RWPE2 (cell line): ENCODE results near the gene LRMDA.
A peak's percentile ranks its signal among the peaks of the same experiment; 100 is the strongest.

Source experiments
- ATAC-seq: fragments of 200-7000 bp; cut with Tn5 transposase; 3 replicates; pipeline ENCODE4 v1.9.1; 2021; ENCODE audit warnings: low read depth
- DNase-seq: peaks from one replicate; pipeline ENCODE4 v3.0.0-alpha.2; 2020; ENCODE audit warnings: low spot score
- H3K27ac ChIP-seq: fragments of 450-650 bp; 2 replicates; pipeline ENCODE4 v1.5.1; 2017; ENCODE audit warnings: mild to moderate bottlenecking; ENCODE audit not compliant: poor library complexity, severe bottlenecking
- H3K27me3 ChIP-seq: fragments of 250-450 bp; sonication (Bioruptor Pico); 2 replicates; pipeline ENCODE4 v1.5.1; 2021; ENCODE audit warnings: mild to moderate bottlenecking, moderate library complexity; ENCODE audit not compliant: insufficient read depth, poor library complexity, severe bottlenecking
- H3K36me3 ChIP-seq: fragments of 250-450 bp; sonication (Bioruptor Pico); 2 replicates; pipeline ENCODE4 v1.5.1; 2020; ENCODE audit warnings: low read depth, mild to moderate bottlenecking, moderate library complexity
- H3K4me1 ChIP-seq: fragments of 250-450 bp; sonication (Bioruptor Pico); 2 replicates; pipeline ENCODE4 v1.5.1; 2021; ENCODE audit warnings: mild to moderate bottlenecking, moderate library complexity; ENCODE audit not compliant: insufficient read depth, poor library complexity, severe bottlenecking
- H3K4me3 ChIP-seq: fragments of 250-450 bp; sonication (Bioruptor Pico); 2 replicates; pipeline ENCODE4 v1.5.1; 2021; ENCODE audit warnings: mild to moderate bottlenecking, moderate library complexity; ENCODE audit not compliant: severe bottlenecking
- H3K9me3 ChIP-seq: fragments of 250-450 bp; sonication (Bioruptor Pico); 2 replicates; pipeline ENCODE4 v1.5.1; 2021; ENCODE audit warnings: mild to moderate bottlenecking, moderate library complexity; ENCODE audit not compliant: severe bottlenecking
- TF ChIP-seq, protein P1 (sequence below): fragments of 450-650 bp; IDR thresholded peaks from one replicate; pipeline ENCODE4 v1.5.1; 2017; ENCODE audit warnings: mild to moderate bottlenecking, moderate library complexity; ENCODE audit not compliant: poor library complexity, severe bottlenecking

The LRMDA gene

DNA sequence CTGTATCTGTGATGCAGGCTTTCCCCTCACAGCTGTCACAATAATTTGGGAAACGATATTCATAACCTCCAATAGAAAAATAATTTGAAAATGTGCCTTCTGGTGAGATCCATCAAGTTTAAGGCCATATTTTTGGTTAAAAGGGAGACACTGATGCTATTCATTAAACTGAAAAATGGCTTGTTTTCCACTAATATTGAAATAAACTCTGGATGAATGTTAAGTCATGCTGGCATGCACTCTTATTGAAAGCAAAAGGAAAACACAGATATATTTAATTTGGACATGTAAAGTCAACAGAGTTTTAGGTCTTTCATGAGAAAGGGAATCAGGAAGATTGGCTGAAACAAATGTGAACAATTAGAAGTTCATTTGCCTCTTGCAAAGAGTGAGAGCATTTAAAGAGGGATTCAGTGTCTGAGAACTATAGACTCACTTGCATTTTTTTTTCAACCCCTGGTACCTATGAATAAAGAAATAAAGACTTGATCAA, 879.2 kb downstream of the LRMDA start:
- Histone ChIP-seq H3K27me3 (no peaks in the 10 kb centered on the region), H3K36me3 (no peaks in the 10 kb centered on the region), H3K4me1 (no peaks in the 10 kb centered on the region), H3K27ac (no peak overlapping the region), H3K9me3 (no peaks in the 10 kb centered on the region), H3K4me3 (no peak overlapping the region)
- DNase-seq = no peak
- TF ChIP-seq, protein P1, sequence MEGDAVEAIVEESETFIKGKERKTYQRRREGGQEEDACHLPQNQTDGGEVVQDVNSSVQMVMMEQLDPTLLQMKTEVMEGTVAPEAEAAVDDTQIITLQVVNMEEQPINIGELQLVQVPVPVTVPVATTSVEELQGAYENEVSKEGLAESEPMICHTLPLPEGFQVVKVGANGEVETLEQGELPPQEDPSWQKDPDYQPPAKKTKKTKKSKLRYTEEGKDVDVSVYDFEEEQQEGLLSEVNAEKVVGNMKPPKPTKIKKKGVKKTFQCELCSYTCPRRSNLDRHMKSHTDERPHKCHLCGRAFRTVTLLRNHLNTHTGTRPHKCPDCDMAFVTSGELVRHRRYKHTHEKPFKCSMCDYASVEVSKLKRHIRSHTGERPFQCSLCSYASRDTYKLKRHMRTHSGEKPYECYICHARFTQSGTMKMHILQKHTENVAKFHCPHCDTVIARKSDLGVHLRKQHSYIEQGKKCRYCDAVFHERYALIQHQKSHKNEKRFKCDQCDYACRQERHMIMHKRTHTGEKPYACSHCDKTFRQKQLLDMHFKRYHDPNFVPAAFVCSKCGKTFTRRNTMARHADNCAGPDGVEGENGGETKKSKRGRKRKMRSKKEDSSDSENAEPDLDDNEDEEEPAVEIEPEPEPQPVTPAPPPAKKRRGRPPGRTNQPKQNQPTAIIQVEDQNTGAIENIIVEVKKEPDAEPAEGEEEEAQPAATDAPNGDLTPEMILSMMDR = no peak
- ATAC-seq = no peak

DNA sequence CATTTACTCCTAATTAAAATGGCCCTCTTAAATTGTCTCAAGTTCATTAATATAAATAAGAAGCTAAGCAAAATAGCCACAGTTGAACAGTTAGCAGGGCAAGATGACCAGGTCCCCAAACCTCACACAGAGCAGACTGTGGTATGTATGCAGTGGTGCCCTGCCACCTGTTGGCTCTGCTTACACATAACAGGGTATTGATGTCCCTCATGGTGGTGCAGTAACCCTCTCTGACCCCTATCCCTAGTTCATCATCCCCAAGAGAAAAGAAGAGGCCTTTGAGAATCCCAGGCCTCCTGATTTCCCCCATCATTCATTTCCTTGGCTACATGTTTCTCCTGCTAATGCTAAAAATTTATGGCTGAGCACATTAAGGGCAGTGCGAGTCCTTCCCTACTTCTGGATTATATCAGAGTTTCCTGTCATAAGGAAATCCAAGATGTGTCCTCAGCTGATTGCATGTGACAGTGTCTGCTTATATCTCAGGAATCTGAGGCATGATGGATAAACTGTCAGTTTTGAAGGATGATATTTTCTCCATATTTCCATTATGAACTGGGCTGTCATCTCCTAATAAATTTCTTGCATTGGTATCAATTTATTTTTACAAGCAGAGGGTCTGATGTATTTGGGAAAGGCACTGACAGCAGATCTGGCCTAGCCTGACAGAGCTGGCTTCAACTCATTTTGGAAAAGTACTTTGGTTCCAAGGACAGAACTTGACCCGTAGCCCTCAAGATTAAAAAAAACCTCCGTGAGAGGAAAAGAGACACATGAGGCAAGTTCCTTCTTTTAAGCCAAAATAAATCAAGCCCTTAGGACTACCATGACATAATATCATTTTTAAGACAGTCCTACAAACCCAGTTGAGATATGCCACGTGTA, 880.6 kb downstream of the LRMDA start:
- Histone ChIP-seq H3K4me1 (no peaks in the 10 kb centered on the region), H3K36me3 (no peaks in the 10 kb centered on the region), H3K4me3 (no peak overlapping the region), H3K27ac (no peak overlapping the region), H3K9me3 (no peaks in the 10 kb centered on the region), H3K27me3 (no peaks in the 10 kb centered on the region)
- DNase-seq (no peak), ATAC-seq (peak; percentile 94; the same call in 2 of the 3 replicates)
- TF ChIP-seq, protein P1 = peak; percentile 71

DNA sequence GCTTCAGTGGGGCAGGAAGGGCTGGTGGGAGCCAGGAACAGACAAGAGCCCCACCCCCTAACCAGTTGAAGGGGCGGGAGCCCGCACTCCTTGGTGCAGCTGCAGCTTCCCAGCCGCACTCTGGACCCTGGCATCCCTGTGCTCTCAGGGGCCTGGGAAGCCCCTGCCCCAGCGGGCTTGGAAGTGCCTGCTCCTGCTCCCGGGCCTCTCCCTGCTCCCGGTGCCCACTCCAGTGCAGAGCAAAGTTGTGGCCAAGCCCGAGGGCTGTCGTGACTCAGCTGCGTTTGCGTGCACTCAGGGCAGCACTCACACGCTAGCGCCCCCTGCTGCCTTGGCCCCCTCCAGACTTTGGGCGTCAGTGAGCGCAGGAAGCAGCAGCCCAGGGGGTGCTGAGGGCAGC, 883.8 kb downstream of the LRMDA start:
- no peak for ATAC-seq
- H3K27me3 ChIP-seq = no peaks in the 10 kb centered on the region
- no peak overlapping the region for H3K27ac ChIP-seq
- H3K4me1 ChIP-seq = no peaks in the 10 kb centered on the region
- no peaks in the 10 kb centered on the region for H3K36me3 ChIP-seq
- no peak overlapping the region for H3K4me3 ChIP-seq
- no peaks in the 10 kb centered on the region for H3K9me3 ChIP-seq
- no peak for DNase-seq
- TF ChIP-seq, protein P1 = no peak

DNA sequence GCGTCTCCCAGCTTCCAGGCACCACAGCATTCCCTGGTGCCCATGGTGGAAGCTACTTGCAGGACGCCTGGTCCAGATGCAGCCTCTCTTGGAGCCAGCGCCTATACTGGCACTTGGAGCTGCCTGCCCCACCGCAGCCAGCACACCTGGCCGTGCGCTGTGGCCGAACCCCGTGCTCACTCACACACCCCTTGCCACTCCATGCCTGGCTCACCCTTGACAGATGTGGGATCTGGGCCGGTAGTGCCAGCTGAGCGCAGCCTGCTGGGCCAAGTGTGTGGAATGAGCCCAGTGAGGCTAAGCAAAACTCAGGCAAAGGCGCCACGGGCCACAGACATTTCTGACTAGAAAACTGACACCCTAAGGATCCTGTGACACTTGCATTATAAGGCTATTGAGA, 884.8 kb downstream of the LRMDA start:
- Histone ChIP-seq H3K9me3 (no peaks in the 10 kb centered on the region), H3K27ac (no peak overlapping the region), H3K4me1 (no peaks in the 10 kb centered on the region), H3K4me3 (no peak overlapping the region), H3K36me3 (no peaks in the 10 kb centered on the region), H3K27me3 (no peaks in the 10 kb centered on the region)
- TF ChIP-seq, protein P1 = no peak
- no peak for DNase-seq
- no peak for ATAC-seq

DNA sequence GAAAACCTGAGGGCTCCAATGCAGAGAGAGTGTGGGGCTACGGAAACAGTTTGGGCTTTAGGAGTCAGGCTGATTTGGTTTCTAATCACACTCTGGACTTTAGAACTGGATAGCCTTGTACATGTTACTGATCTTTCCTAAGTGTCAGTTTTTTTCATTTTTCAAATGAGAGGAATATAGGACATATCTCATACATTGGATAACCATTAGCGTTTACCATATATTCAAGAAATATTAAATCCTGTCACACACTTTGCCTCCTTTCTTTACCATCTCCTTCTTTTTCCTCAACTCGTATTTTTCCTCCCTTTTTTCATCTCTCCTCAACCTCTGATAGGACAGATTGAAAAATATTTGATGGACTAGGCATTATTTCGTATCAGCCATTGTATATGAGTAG, 885.7 kb downstream of the LRMDA start:
- TF ChIP-seq, protein P1 = no peak
- ATAC-seq (no peak), DNase-seq (no peak)
- H3K4me3 ChIP-seq = no peak overlapping the region
- H3K4me1 ChIP-seq = no peaks in the 10 kb centered on the region
- no peaks in the 10 kb centered on the region for H3K9me3 ChIP-seq
- no peak overlapping the region for H3K27ac ChIP-seq
- no peaks in the 10 kb centered on the region for H3K27me3 ChIP-seq
- H3K36me3 ChIP-seq = no peaks in the 10 kb centered on the region
